Suprapubic skin (tissue), 3 donors: ENCODE data around the gene TMEM54.

Experiments
- POLR2A ChIP-seq, 2 donors: fragments of 450-650 bp; IDR thresholded peaks; one replicate each; pipeline ENCODE4 v1.6.1; 2017; ENCODE audit warnings: antibody characterized with exemption in 2 of 2, mild to moderate bottlenecking in 2 of 2, moderate library complexity in 2 of 2
- TF ChIP-seq, protein P1 (sequence below), 2 donors: fragments of 200-600 bp in 1 of 2; fragments of 450-650 bp in 1 of 2; sonication (generic) in 1 of 2; IDR thresholded peaks; one replicate each; pipeline ENCODE4 v1.5.1; 2016 to 2019; ENCODE audit warnings: antibody characterized with exemption in 2 of 2, mild to moderate bottlenecking in 1 of 2, moderate library complexity in 1 of 2

DNA sequence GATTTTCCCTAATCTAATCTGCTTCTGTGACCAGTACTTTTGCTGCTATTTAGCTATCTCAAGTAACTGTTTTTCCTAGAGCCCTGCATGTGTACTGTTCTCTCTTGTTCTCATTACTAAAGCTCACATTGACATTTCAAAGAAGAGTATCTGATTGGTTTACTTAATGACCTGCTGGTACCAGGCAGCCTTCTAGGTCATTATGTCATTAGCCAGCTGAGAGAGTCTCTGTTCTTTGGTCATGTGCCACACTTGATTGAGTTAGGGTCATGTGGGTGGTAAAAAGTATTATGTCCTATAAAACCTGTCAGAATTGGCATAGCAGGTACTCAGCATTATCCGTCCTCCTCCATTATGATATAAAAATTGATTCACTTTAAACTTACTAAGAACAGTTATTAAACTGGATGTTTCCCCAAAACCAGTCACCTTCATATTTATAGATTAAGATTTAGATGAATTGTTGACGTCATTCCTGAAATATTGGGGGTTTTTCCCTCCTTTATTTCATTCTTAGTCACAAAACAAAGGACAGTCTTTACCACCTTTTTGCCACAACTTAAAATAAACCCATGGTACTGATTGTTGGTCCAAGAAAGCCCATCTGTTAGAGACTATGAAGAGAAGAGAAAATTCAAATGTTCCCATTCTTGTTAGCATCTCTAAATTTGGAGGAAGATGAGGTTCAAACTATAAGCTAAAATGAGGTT is 52.7 kb downstream of the TMEM54 start:
- no peak for TF ChIP-seq POLR2A (IDR thresholded peaks at IDR 0.05)
- TF ChIP-seq, protein P1, sequence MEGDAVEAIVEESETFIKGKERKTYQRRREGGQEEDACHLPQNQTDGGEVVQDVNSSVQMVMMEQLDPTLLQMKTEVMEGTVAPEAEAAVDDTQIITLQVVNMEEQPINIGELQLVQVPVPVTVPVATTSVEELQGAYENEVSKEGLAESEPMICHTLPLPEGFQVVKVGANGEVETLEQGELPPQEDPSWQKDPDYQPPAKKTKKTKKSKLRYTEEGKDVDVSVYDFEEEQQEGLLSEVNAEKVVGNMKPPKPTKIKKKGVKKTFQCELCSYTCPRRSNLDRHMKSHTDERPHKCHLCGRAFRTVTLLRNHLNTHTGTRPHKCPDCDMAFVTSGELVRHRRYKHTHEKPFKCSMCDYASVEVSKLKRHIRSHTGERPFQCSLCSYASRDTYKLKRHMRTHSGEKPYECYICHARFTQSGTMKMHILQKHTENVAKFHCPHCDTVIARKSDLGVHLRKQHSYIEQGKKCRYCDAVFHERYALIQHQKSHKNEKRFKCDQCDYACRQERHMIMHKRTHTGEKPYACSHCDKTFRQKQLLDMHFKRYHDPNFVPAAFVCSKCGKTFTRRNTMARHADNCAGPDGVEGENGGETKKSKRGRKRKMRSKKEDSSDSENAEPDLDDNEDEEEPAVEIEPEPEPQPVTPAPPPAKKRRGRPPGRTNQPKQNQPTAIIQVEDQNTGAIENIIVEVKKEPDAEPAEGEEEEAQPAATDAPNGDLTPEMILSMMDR (IDR thresholded peaks at IDR 0.05): no peak
